GM12873 (cell line): Measurements from ENCODE around the gene ADPRH.

Experiments used
- TF ChIP-seq, protein P1 (sequence below): IDR thresholded peaks from 2 replicates; pipeline ENCODE4 v1.5.1; 2012; ENCODE audit warnings: low read depth, mild to moderate bottlenecking, moderate library complexity, low read length, control low read depth; ENCODE audit not compliant: insufficient read depth; ENCODE audit errors: missing control alignments

ADPRH gene

DNA sequence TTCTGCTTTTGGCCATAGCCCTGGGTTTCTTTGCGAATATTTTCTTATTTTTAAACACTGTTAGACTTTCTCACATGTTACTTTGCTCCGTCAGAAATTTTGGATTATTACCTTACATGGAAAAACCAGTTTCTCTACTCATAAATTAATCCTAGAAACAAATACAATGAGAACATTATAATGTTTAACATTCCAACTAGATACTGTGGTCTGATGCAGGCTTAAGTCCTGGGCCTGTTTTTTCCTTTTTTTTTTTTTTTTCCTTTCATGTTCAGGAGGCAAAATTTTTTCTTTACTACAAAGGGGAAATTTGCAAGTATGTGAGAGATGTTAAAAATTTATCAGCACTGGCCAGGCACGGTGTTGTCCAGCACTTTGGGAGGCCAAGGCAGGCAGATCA, 52.2 kb downstream of the ADPRH start:
- TF ChIP-seq, protein P1, sequence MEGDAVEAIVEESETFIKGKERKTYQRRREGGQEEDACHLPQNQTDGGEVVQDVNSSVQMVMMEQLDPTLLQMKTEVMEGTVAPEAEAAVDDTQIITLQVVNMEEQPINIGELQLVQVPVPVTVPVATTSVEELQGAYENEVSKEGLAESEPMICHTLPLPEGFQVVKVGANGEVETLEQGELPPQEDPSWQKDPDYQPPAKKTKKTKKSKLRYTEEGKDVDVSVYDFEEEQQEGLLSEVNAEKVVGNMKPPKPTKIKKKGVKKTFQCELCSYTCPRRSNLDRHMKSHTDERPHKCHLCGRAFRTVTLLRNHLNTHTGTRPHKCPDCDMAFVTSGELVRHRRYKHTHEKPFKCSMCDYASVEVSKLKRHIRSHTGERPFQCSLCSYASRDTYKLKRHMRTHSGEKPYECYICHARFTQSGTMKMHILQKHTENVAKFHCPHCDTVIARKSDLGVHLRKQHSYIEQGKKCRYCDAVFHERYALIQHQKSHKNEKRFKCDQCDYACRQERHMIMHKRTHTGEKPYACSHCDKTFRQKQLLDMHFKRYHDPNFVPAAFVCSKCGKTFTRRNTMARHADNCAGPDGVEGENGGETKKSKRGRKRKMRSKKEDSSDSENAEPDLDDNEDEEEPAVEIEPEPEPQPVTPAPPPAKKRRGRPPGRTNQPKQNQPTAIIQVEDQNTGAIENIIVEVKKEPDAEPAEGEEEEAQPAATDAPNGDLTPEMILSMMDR, result no peak

DNA sequence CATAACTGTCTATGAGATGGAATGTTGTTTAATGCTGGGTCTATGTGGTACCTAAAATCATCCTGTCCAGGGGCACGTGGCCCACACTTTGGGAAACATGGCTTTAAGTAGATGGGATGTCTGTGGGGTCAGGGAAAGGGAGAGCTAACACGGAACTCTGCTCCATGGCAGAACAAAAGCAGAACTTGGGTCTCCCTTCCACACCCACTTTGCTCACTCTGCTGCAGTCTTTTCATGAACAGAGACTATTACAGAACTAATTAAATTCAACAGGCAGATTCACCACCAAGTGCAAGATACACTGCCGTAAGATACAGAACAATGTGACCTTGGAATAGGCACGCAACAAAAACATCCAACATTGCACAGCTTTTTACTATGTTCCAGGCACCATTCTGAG, 52.9 kb downstream of the ADPRH start:
- TF ChIP-seq, protein P1, result no peak

DNA sequence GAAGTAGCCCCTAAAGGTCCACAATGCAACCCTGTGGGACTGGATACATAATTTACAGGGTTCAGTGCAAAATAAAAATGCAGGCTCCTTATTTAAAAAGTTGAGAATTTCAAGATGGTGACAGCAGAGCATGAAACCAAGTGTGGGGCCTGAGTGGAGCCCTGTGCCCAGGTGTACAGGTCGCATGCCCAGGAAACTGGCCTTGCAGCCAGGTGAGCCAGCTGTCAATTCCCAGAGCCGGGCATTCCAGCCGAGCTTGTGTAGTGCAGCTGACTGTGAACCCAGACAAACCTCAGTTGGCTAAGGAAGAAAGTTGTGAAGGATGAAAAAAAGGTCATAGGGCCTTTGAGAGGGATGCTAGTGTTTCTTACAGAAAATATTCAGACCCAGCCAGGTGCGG, 53.5 kb downstream of the ADPRH start:
- TF ChIP-seq, protein P1, result no peak

- TF ChIP-seq, protein P1, result peak; percentile 6
Observed at GRCh38 chr3:119635719-119636118, 56.4 kb downstream of the ADPRH start.

- TF ChIP-seq, protein P1, result no peak
Observed at GRCh38 chr3:119636249-119636648, 57.0 kb downstream of the ADPRH start.

- TF ChIP-seq, protein P1, result no peak
Observed at GRCh38 chr3:119636891-119637611, 57.8 kb downstream of the ADPRH start.

DNA sequence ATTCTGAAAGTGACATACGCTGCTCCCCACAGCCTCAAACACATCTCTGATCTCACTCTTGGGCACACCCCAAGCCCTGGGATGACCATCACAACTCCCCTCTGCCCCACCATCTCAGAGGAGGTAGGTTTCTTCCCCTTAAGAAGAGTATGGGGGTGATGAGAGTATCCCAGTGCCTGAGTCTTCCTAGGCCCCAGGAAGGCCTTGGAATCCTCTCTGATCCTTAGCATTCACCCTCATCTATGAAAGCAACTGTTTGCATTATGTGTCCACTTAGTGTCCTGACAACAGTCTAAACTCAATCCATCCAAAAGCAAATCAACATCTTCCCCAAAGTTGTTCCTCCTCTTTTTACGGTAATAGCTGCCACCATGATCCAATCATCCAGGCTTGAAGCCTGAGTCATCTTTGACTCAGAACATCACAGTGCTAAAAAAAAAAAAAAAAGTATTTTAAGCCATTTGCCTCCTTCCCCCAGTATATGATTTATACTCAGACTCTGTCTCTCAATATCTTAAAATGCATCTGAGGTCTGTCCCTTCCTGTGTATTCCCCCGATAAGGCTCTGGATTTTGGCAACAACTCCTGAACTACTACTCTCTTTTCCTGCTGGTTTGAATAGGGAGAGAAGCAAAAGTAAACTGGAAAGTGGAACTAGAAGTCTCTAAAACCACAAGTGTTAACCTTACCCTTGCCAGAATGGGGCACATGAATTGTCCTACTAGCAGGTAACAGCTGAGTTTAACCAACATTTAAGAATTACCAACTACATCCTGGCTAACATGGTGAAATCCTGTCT, 58.6 kb downstream of the ADPRH start:
- TF ChIP-seq, protein P1, result no peak
